Stomach smooth muscle (tissue), 2 donors: ENCODE results near the gene PRRC2B.
A peak's percentile ranks its signal among the peaks of the same experiment; 100 is the strongest.

Experiments used
- H3K27ac ChIP-seq: one replicate; pipeline ENCODE4 v1.7.0; 2013; ENCODE audit warnings: mild to moderate bottlenecking, low read length, inconsistent platforms
- H3K27me3 ChIP-seq, 2 donors: one replicate each; pipeline ENCODE4 v1.7.0; 2013; ENCODE audit warnings: low read length in 2 of 2; ENCODE audit not compliant: insufficient read depth in 2 of 2, control insufficient read depth in 1 of 2
- H3K36me3 ChIP-seq, 2 donors: one replicate each; pipeline ENCODE4 v1.7.0; 2013; ENCODE audit warnings: low read length in 2 of 2; ENCODE audit not compliant: control insufficient read depth in 2 of 2, insufficient read depth in 2 of 2
- H3K4me1 ChIP-seq: one replicate; pipeline ENCODE4 v1.7.0; 2013; ENCODE audit warnings: low read length; ENCODE audit not compliant: control insufficient read depth, insufficient read depth
- H3K4me3 ChIP-seq, 2 donors: one replicate each; pipeline ENCODE4 v1.7.0; 2013; ENCODE audit warnings: low read length in 2 of 2
- H3K9ac ChIP-seq, 2 donors: one replicate each; pipeline ENCODE4 v1.7.0; 2013; ENCODE audit warnings: low read length in 2 of 2, mild to moderate bottlenecking in 1 of 2
- H3K9me3 ChIP-seq, 2 donors: one replicate each; pipeline ENCODE4 v1.7.0; 2013; ENCODE audit warnings: low read length in 2 of 2; ENCODE audit not compliant: control insufficient read depth in 2 of 2
- donor health status: healthy.
- donor health status: Pancreatic carcinoma.

PRRC2B gene

GRCh38 chr9:131525643-131526565 is 132.0 kb downstream of the PRRC2B start:
- Histone ChIP-seq H3K4me1 (peaks cover 16% of the 10 kb centered on the region), H3K4me3 (no peak overlapping the region), H3K36me3 (peaks cover 58 to 62% of the 10 kb centered on the region in 2 donors), H3K9me3 (no peaks in the 10 kb centered on the region), H3K27me3 (no peaks in the 10 kb centered on the region), H3K9ac (no peak overlapping the region), H3K27ac (no peak overlapping the region)

GRCh38 chr9:131528186-131528585 is 134.3 kb downstream of the PRRC2B start:
- H3K9me3 ChIP-seq, result no peaks in the 10 kb centered on the region
- peaks cover 39 to 44% of the 10 kb centered on the region in 2 donors for H3K36me3 ChIP-seq
- no peak overlapping the region for H3K4me3 ChIP-seq
- H3K9ac ChIP-seq, result no peak overlapping the region
- H3K4me1 ChIP-seq, result peaks cover 19% of the 10 kb centered on the region
- H3K27ac ChIP-seq, result no peak overlapping the region
- no peaks in the 10 kb centered on the region for H3K27me3 ChIP-seq

GRCh38 chr9:131528886-131529505 is 135.1 kb downstream of the PRRC2B start:
- H3K4me1 ChIP-seq, result peaks cover 19% of the 10 kb centered on the region
- no peak overlapping the region for H3K4me3 ChIP-seq
- H3K36me3 ChIP-seq, result peaks cover 34 to 41% of the 10 kb centered on the region in 2 donors
- H3K9me3 ChIP-seq, result no peaks in the 10 kb centered on the region
- H3K27me3 ChIP-seq, result no peaks in the 10 kb centered on the region
- H3K9ac ChIP-seq, result no peak overlapping the region
- peak overlapping the region; percentile 11 for H3K27ac ChIP-seq

GRCh38 chr9:131529597-131530545 is 136.0 kb downstream of the PRRC2B start:
- H3K36me3 ChIP-seq, result peaks cover 27 to 33% of the 10 kb centered on the region in 2 donors

GRCh38 chr9:131530546-131530919 is 136.6 kb downstream of the PRRC2B start:
- peak overlapping the region; percentile 79 to 83 for H3K4me3 ChIP-seq
- H3K9ac ChIP-seq, result peak overlapping the region; percentile 81 to 82
- peak overlapping the region; percentile 55 for H3K27ac ChIP-seq
- no peaks in the 10 kb centered on the region for H3K9me3 ChIP-seq
- peaks cover 24 to 30% of the 10 kb centered on the region in 2 donors for H3K36me3 ChIP-seq
- peaks cover 19% of the 10 kb centered on the region for H3K4me1 ChIP-seq
- H3K27me3 ChIP-seq, result no peaks in the 10 kb centered on the region

More at GRCh38 chr9:131529597-131530545, 136.0 kb downstream of the PRRC2B start:
- H3K4me1 ChIP-seq, result peaks cover 19% of the 10 kb centered on the region
- peak overlapping the region; percentile 11 for H3K27ac ChIP-seq
- peak overlapping the region; percentile 81 to 82 for H3K9ac ChIP-seq
- H3K9me3 ChIP-seq, result no peaks in the 10 kb centered on the region
- H3K27me3 ChIP-seq, result no peaks in the 10 kb centered on the region
- H3K4me3 ChIP-seq, result peak overlapping the region; percentile 79 to 83

GRCh38 chr9:131530920-131531832 is 137.3 kb downstream of the PRRC2B start, which contains the start of gene UCK1:
Gene UCK1, minus strand, starts transcription at chr9:131531263. Its CDS starts 89 bp downstream, at chr9:131531174.
- Histone ChIP-seq H3K36me3 (peaks cover 21 to 25% of the 10 kb centered on the region in 2 donors), H3K27ac (peak within 1 kb of the TSS; percentile 55), H3K4me3 (peak within 1 kb of the TSS; percentile 79 to 83), H3K9ac (peak within 1 kb of the TSS; percentile 81 to 82), H3K27me3 (no peaks in the 10 kb centered on the region), H3K9me3 (no peaks in the 10 kb centered on the region), H3K4me1 (peaks cover 19% of the 10 kb centered on the region)

GRCh38 chr9:131534721-131535237 is 140.9 kb downstream of the PRRC2B start:
- no peaks in the 10 kb centered on the region for H3K9me3 ChIP-seq
- peaks cover 12% of the 10 kb centered on the region for H3K4me1 ChIP-seq
- H3K27me3 ChIP-seq, result no peaks in the 10 kb centered on the region
- no peak overlapping the region for H3K9ac ChIP-seq
- H3K27ac ChIP-seq, result no peak overlapping the region
- peaks cover 0 to under 1% of the 10 kb centered on the region in 2 donors for H3K36me3 ChIP-seq
- H3K4me3 ChIP-seq, result no peak overlapping the region

GRCh38 chr9:131537946-131538345 is 144.1 kb downstream of the PRRC2B start:
- H3K9ac ChIP-seq, result no peak overlapping the region
- H3K27me3 ChIP-seq, result no peaks in the 10 kb centered on the region
- H3K36me3 ChIP-seq, result no peaks in the 10 kb centered on the region
- no peak overlapping the region for H3K4me3 ChIP-seq
- H3K4me1 ChIP-seq, result no peaks in the 10 kb centered on the region
- H3K9me3 ChIP-seq, result peaks cover 0 to 2% of the 10 kb centered on the region in 2 donors
- no peak overlapping the region for H3K27ac ChIP-seq

GRCh38 chr9:131539223-131539923 is 145.5 kb downstream of the PRRC2B start:
- H3K27me3 ChIP-seq, result no peaks in the 10 kb centered on the region
- H3K4me3 ChIP-seq, result no peak overlapping the region
- peaks cover 5 to 6% of the 10 kb centered on the region in 2 donors for H3K9me3 ChIP-seq
- no peak overlapping the region for H3K27ac ChIP-seq
- H3K9ac ChIP-seq, result no peak overlapping the region
- no peaks in the 10 kb centered on the region for H3K36me3 ChIP-seq
- H3K4me1 ChIP-seq, result no peaks in the 10 kb centered on the region
